Neural progenitor cell (in vitro differentiated cells): Measurements from ENCODE around the gene SEC22A.

Experiments used
- EZH2 ChIP-seq: fragments of 200-600 bp; sonication (generic); IDR thresholded peaks from 2 replicates; pipeline ENCODE4 v1.6.1; 2017; ENCODE audit warnings: antibody characterized with exemption, mild to moderate bottlenecking, moderate library complexity
- EZH2phosphoT487 ChIP-seq: fragments of 200-600 bp; sonication (generic); IDR thresholded peaks from 2 replicates; pipeline ENCODE4 v1.6.1; 2017; ENCODE audit warnings: antibody characterized with exemption

- TF ChIP-seq EZH2phosphoT487 (no peak), EZH2 (no peak)
Measured at GRCh38 chr3:123168605-123169004, 33.1 kb upstream of the SEC22A start.
